GM21381 (cell line): Measurements from ENCODE around the gene PRADC1.

Source experiments
- ATAC-seq: cut with Tn5 transposase; IDR thresholded peaks from one replicate; pipeline ENCODE4 v1.9.1; 2021; ENCODE audit warnings: mild to moderate bottlenecking, moderate library complexity; ENCODE audit not compliant: unreplicated experiment

The PRADC1 gene

GRCh38 chr2:73238149-73238548, 5.1 kb upstream of the PRADC1 start:
- no peak for ATAC-seq

- no peak for ATAC-seq
These were observed 4.1 kb upstream of the PRADC1 start for GRCh38 chr2:73237168-73237567.

GRCh38 chr2:73235315-73236028, 2.4 kb upstream of the PRADC1 start:
- no peak for ATAC-seq

GRCh38 chr2:73233932-73234832, 1.1 kb upstream of the PRADC1 start, which contains the start of gene CCT7:
Gene CCT7 (plus strand): TSS chr2:73234308. CDS start chr2:73234379, 71 bp downstream.
- ATAC-seq, result peak; percentile 59

GRCh38 chr2:73232403-73233153, 461 bp downstream of the PRADC1 start:
- ATAC-seq, result peak; percentile 11

GRCh38 chr2:73228631-73229030, 4.4 kb downstream of the PRADC1 start:
- ATAC-seq, result no peak

GRCh38 chr2:73227086-73227485, 6.0 kb downstream of the PRADC1 start:
- ATAC-seq, result no peak

GRCh38 chr2:73225513-73226360, 7.3 kb downstream of the PRADC1 start:
- ATAC-seq, result no peak

- no peak for ATAC-seq
These were observed 9.2 kb downstream of the PRADC1 start for GRCh38 chr2:73223821-73224220.

GRCh38 chr2:73218298-73218697, 14.7 kb downstream of the PRADC1 start:
- no peak for ATAC-seq

- ATAC-seq, result no peak
These were observed 15.2 kb downstream of the PRADC1 start for GRCh38 chr2:73217826-73218225.

- no peak for ATAC-seq
These were observed 15.9 kb downstream of the PRADC1 start for GRCh38 chr2:73217160-73217559.

GRCh38 chr2:73215254-73215653, 17.8 kb downstream of the PRADC1 start:
- no peak for ATAC-seq

- peak; percentile 91 for ATAC-seq
These were observed 18.7 kb downstream of the PRADC1 start, which contains the start of gene SMYD5 for GRCh38 chr2:73214120-73215035. Gene SMYD5 (plus strand): TSS chr2:73214245. CDS start chr2:73214267, 22 bp downstream.

GRCh38 chr2:73212448-73213176, 20.4 kb downstream of the PRADC1 start:
- peak; percentile 65 for ATAC-seq

- no peak for ATAC-seq
These were observed 21.0 kb downstream of the PRADC1 start for GRCh38 chr2:73212098-73212447.

- ATAC-seq, result no peak
These were observed 22.3 kb downstream of the PRADC1 start for GRCh38 chr2:73210696-73211095.

- ATAC-seq, result no peak
These were observed 23.0 kb downstream of the PRADC1 start for GRCh38 chr2:73210019-73210418.

- no peak for ATAC-seq
These were observed 24.8 kb downstream of the PRADC1 start for GRCh38 chr2:73208258-73208657.
